Right kidney (tissue), 9 donors: ENCODE measurements around the gene STMP1.
"Not testable (repeated sequence)": the region's sequence is repeated elsewhere in the genome, so short reads cannot be mapped to it uniquely, and the experiment has no call there.

ENCODE experiments used
- DNase-seq: peaks from one replicate; pipeline ENCODE4 v3.0.0-alpha.2; 2016
- long read RNA-seq, 8 donors: transcript quantifications; one replicate each; lab custom pipeline, GENCODE V29; 2026

Gene STMP1
- long read RNA-seq, donor 1, transcript STMP1-202 (3 exons, 2,450 nt): major isoform, 93 of 105 reads
- long read RNA-seq, donor 1, partial matches to known transcripts: 11 of 105 reads
- long read RNA-seq, donor 1, other reads (novel, unspliced or antisense): 0 of 105 reads
- long read RNA-seq, donor 2, transcript STMP1-202 (3 exons, 2,450 nt): major isoform, 77 of 77 reads
- long read RNA-seq, donor 2, partial matches to known transcripts: 0 of 77 reads
- long read RNA-seq, donor 2, other reads (novel, unspliced or antisense): 0 of 77 reads
- long read RNA-seq, donor 3, transcript STMP1-202 (3 exons, 2,450 nt): major isoform, 54 of 64 reads
- long read RNA-seq, donor 3, partial matches to known transcripts: 10 of 64 reads
- long read RNA-seq, donor 3, other reads (novel, unspliced or antisense): 0 of 64 reads
- long read RNA-seq, donor 4, transcript STMP1-202 (3 exons, 2,450 nt): major isoform, 111 of 131 reads
- long read RNA-seq, donor 4, partial matches to known transcripts: 20 of 131 reads
- long read RNA-seq, donor 4, other reads (novel, unspliced or antisense): 0 of 131 reads
- long read RNA-seq, donor 5, transcript STMP1-202 (3 exons, 2,450 nt): major isoform, 93 of 105 reads
- long read RNA-seq, donor 5, partial matches to known transcripts: 12 of 105 reads
- long read RNA-seq, donor 5, other reads (novel, unspliced or antisense): 0 of 105 reads
- long read RNA-seq, donor 6, transcript STMP1-202 (3 exons, 2,450 nt): major isoform, 81 of 103 reads
- long read RNA-seq, donor 6, partial matches to known transcripts: 21 of 103 reads
- long read RNA-seq, donor 6, other reads (novel, unspliced or antisense): 0 of 103 reads
- long read RNA-seq, donor 7, transcript STMP1-202 (3 exons, 2,450 nt): major isoform, 176 of 186 reads
- long read RNA-seq, donor 7, partial matches to known transcripts: 9 of 186 reads
- long read RNA-seq, donor 7, other reads (novel, unspliced or antisense): 0 of 186 reads
- long read RNA-seq, donor 8, transcript STMP1-202 (3 exons, 2,450 nt): major isoform, 91 of 92 reads
- long read RNA-seq, donor 8, partial matches to known transcripts: 0 of 92 reads
- long read RNA-seq, donor 8, other reads (novel, unspliced or antisense): 0 of 92 reads

DNA sequence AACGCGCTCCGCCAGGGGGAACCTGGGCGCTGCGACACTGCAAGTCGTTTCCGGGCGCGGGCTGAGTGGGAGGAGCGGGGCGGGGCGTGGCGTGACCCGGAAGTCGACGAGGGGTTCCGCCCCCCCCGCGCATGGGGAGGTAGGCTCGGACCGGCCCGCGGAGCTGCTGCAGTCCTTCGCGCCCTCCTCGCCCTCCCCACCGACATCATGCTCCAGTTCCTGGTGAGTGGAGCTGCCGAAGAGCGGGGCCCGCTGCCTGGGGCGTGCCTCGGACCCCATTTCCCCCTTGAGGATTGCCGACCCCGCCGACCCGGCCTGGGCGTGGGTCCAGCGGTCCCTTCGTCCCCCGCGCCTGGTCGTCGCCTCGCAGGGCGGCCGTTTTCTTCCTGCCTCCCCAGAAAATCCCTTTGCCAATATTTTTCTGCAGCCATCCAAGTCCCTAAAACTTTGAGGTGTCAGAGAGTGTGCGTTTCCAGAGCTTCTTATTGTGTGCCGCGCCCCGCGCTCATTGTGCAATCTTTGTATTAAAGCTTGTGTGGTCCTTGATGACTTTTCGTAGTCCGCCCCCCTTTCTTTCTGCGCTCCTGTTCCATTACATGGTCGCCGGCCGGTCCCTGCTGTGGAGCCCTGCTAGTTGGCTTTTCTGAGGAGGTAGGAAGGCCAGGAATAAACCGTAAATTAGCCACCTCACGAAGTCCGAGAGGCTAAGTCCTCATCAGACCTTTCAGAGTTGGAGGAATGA, at the start of gene STMP1:
TSS of gene STMP1 (plus strand) at position 142 of the 742 bp plus-strand sequence.
- peak; percentile 95 for DNase-seq

DNA sequence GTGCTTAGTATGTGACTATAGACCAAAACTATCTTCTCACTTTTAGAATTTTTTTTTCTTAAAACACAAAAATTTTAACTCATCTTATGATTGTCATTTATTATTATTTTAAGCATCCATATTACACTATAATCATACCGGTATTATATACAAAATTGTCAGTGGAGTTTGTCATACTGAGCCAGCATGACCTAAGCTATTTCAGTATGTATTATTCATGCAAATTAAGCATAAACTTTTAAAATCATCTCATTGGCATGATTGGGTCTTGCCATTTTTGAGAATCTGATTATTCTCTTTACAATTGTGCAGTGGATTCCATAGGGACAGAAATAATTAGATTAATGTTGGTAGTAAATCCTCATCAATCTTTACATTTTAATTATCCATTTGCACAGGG, 46.2 kb upstream of the STMP1 start:
- DNase-seq: no peak

DNA sequence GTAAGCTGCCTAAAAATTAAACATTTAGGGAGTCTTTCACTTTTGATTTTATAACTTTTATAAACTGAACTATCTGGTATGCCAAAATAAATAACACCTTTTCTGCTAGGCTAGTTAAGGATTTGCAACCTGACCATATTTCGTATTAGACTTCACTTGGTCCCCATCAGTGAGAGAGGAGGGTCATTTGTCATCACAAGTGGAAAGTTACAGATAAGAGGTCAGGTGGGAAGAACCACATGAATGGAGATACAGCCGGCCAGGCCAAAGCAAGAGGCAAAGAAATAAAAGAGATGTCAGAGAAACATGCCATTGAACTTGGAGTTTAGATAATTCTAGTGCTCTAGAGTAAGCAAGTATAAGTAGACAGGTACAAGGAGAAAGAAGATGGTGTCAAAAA, 44.5 kb upstream of the STMP1 start:
- DNase-seq: no peak

DNA sequence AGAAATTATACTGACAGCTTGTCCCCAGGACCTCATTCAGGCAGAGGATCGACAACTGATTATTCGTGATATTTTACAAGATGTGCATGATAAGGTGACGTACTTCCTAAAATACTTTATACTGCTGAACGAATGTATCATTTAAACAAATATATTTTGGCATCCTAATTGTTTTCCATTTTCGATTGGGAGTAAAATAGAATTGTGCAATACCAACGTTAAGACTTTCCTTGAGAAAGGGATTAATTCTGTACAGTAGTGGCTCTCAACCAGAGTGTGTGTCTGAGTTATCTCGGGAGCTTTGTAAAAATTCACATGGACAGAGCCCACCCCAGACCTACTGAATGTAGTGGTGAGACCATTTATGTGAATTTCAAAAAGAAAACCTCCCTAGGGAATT, 43.8 kb upstream of the STMP1 start:
- no peak for DNase-seq

DNA sequence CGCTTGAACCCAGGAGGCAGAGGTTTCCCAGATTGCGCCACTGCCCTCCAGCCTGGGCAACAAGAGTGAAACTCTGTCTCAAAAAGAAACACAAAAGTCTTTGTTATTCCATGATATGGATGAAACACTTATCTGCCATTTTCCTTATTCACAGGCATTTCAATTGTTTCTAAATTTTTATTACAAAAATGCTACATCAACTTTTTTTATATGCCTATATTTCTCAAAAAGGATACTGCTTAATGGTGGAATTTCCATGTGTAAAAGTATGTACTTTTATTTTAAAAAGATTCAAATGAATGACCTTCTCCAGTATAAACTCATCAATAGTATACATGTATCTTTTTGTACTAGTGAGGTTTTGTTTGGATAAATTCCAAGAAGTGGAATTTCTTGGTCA, 41.9 kb upstream of the STMP1 start:
- no peak for DNase-seq

DNA sequence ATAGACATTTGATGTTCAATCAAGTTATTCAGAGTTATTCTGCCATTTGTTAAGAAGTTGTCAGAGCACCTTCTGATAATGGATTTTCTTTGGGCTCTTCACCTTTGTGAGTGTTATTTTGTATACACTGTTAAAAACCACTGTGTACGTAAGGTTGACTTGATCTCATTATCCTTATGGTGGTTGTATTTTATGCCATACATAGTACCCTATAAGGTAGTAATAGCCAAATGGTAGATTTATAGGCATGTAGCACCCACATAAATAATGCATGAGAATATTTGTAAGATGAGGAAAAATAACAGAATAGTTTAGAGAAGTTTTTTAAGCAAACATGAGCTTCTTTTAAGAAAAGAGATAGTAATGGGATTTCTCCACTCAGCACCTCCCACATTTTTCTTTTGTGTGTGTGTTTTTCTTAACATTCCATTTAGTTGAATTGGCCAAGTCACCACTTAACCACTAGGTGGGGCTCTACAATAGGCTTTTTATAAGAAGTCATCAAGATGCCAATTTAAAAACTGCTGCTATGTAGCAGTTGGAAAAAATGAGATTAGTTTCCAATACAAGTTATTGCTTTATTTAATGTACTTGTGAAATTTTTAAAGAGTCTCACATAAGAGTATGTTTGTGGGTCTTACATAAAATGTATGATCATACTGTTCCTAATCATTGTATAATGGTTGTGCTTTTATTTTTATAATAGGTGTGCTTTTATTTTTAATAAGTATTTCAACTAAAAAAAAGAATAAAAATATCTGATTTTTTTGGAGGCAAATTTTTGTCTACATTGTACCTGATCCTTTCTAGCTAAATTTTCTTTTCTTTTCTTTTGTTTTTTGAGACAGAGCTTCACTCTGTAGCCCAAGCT, 41.1 kb upstream of the STMP1 start:
- DNase-seq: peak; percentile 24

DNA sequence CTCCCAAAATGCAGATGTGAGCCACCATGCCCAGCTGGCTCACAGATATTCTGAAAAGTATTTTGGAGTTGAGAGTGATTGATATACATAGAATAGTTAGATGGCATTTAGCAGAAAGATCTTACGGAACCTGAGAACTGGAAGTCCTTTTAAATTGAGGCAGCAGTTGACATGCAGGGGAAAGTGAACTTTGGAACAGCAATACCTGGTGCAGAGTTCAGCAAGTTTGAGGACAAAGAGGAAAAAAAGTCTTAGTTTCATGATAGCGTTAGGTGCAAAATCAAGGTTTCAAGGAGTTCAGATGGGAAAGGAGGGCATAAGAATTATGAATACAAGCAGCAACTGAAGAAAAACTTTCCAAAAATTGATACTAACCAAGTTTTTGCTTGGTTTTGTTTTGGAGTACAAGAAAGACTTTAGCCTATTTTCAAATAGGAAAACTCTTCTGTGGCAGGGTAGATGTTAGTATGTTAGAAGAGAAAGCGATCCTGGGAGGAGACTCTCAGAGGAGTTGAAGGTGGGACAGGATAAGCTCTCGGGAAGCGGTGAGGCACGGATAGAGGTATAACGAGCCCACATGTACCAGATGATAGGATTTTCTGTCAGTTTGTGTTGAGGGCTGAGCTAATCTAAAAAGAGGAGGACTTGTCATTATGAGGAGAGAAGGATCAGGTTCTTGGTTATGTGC, 28.0 kb upstream of the STMP1 start:
- DNase-seq: no peak

DNA sequence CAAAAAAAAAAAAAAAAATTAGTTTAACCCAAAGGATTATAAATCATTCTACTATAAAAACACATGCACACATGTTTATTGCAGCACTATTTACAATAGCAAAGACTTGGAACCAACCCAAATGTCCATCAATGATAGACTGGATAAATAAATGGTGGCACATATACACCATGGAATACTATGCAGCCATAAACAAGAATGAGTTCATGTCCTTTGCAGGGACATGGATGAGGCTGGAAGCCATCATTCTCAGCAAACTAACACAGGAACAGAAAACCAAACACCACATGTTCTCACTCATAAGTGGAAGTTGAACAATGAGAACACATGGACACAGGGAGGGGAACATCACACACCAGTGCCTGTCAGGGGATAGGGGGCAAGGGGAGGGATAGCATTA, 22.6 kb upstream of the STMP1 start:
- DNase-seq: not testable (repeated sequence)

DNA sequence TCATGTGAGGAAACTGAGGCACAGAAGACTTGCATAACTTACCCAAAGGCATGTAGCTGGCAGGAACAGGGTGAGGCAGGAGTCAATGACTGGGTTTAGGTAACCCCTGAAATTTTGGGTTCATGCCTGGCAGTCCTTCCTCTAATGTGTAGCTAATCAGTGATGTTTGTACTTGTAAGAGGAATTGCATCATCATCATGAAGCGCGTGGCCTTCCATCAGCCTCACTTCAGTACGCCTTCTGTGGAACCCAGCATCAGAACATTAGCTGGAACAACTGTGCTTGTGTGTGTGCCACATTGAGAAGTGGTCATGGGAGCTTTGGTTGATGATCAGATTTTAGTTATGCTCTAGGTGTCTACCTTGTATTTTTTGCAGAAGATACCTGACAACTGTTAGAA, 18.2 kb upstream of the STMP1 start:
- no peak for DNase-seq

DNA sequence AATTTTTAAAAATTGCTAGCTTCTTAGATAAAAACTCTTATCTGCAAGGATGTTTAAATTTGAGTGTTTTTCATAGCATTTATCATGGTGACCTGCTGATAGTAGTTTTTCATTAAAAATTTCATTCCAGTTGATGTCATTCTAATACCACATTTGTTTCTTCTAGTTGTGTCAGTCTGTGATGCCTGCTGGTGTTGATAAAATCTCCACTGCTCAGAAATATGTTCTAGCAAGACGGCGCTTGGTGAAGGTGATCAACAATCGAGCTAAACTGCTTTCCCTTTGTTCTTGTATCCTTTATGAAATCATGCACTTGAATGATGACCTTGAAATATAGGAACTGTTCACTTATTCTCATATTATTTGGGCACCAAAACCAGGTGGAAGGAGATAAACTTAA, 17.6 kb upstream of the STMP1 start:
- no peak for DNase-seq

DNA sequence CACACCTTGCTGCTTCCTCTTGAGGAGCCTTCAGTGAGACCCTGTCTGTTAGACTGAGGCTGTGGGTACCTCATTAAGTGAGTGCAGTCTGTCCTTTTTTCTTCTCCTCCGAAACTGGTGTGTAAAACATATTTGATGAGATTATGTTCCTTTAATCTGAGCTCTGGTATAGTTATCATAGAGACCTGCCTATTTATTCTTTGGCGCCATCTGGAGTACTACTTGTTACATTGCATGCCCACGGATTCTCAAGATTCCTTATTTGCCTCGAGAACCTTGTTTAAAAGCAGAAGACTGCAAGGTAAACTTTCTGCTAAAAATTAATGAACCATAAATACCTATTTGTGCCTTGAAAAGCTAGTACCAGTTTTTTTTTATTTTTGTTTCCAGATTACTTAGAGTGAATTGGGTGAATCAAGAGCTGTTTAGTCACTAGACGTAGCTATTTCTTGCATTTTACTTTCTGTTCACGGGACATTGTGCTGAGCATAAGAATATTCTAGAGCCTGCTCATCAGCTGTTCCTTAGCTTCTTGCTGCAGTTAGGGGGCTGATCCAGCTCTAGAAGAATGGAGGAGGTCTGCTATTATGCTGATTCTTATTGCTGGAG, 16.9 kb upstream of the STMP1 start:
- no peak for DNase-seq

DNA sequence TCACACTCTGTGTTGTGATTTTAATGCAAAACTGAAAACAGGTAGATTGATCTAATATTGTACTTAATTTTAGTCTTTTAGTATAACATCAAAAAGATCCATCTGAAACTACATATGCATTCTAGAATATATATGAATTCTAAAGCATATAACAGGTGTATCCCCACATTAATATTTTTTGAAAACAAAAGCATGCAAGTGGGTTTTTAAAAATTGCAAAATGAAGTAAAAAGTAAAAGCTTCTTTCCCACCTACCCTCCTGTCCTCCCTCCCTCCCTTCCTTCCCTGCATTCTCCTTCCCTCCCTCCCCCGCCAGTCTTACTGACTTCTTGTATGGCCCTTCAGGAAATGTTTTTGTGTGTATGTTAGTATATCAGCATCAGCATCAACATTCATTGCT, 14.6 kb upstream of the STMP1 start:
- no peak for DNase-seq

DNA sequence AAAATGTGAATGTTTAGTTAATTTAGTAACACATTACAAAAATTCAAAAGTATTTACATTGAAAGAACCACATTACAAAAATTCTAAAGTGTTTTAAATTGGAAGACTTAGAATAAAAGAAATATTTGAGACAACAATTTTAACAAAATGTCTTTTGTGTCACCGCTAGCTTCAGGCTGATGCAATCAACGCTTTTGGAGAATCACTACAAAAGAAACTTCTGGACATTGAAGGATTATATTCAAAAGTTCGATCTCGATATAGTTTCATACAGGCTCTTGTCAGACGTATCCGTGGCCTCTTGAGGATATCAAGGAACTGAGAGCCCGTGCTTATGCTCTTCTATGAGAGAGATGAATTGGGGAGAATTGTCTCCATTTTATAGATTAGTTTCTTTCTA, 14.1 kb upstream of the STMP1 start:
- no peak for DNase-seq

DNA sequence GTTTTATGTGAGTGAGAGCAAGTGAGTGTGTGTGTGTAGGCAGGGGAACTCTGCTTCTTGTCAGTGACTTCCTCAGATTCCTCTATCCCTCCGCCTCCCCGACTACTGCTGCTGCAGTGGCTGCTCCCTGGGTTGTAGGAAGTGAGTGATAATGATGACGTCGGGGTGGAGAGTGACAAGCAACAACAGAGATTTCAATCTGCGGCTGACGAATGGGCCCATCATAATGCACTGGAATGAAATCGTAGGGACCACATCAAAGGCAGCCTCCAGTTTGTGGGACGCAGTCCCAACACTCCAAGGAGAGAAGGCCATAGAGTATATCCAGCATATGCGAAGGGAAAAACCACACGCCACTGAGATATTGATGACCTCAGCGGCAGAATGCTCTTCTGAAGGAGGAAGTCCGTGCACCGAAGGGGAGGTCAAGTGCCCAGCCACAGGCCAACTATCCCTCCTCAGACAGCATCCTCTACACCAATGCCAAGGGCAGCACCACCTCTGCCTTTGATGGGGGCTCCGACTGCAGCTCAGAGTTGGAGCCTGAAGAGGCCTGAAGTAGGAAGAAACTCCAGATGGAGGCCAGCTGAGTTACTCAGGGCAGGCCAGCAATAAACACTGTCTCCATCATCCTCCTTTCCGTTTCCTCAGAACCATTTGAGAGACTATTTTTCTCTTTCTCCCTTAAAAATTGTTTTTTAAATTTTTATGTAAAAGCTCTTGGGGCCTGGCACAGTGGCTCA, 11.3 kb upstream of the STMP1 start:
- DNase-seq: no peak

DNA sequence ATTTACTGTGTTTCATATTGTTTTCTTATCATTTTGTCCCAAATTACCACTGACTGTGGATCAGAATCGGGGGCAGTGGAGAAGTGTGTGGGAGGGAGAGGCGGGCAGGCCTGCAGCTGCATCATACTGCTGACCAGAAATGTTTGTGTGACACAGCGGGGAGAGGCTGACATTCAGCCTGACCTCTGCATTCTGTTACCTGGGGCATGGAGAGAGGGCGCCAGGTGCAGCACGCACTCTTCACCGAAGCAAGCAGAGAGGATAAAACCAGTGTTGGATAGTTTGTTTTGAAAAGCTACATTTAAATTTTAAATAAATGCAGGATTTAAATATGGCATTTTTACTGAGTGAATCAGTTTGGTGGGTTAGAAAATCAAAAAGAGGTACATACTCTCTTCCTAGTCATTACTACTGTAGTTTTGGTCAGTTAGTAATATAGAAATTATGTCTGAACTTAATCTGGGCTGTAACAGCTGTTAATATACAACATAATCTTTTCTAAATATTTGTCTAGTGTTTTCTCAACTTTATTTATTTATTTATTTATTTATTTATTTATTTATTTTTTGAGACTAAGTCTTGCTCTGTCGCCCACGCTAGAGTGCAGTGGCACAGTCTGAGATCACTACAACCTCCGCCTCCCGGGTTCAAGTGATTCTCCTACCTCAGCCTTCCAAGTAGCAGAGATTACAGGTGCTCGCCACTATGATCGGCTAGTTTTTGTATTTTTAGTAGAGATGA, 8.8 kb upstream of the STMP1 start:
- peak; percentile 47 for DNase-seq

DNA sequence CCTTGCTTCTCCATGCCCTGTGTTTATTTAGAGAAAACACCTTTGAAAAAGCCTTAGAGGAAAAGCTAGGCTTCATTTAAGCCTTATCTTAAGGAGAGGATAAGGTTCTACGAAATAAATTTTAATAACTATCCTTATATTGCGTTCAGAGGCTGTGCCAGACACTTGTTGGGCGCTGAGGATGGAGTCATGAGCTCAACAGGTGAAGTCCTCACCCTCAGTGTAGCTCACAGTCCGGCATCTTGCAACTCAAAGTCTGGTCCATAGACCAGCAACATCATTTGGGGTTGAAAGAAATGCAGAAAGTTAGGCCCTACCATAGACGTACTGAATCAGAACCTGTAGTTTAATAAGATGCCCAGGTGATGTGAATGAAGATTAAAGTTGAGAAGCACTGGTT, 3.8 kb upstream of the STMP1 start:
- DNase-seq: no peak

DNA sequence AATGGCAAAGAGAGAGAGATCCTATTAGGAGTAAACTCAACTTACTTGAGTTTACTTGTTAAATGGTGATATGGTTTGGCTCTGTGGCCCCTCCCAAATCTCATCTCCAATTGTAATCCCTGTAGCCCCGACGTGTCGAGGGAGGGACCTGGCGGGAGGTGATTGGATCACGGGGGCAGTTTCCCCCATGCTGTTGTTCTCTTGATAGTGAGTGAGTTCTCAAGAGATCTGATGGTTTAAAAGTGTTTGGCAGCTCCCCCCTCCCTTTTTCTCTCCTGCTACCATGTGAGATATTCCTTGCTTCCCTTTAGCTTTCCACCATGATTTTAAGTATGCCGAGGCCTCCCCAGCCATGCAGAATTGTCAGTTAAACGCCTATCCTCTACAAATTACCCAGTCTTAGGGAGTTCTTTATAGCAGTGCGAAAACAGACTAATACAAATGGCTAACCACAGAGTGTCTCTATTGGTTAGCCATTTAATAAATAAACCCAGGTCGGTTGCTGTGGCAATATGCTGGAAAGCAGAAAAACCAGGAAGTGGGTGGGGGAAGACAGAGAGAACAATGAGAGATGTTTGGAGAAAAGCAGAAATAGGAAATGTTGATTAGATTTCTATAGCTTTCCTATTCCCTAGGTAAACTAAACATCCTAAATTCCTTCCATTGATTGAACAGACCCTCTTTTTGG, 3.0 kb upstream of the STMP1 start:
- DNase-seq: no peak
